ENCODE measurements around the gene NAP1L3. TPM values are rescaled to one million over a fixed set of nuclear protein-coding genes. Genes with fewer than 3 reads are reported as not detected.

Gene NAP1L3
- total and polyA plus RNA-seq, 5 donors from 2014 or later: 1.5 to 4.0 (median 2.4) TPM

DNA sequence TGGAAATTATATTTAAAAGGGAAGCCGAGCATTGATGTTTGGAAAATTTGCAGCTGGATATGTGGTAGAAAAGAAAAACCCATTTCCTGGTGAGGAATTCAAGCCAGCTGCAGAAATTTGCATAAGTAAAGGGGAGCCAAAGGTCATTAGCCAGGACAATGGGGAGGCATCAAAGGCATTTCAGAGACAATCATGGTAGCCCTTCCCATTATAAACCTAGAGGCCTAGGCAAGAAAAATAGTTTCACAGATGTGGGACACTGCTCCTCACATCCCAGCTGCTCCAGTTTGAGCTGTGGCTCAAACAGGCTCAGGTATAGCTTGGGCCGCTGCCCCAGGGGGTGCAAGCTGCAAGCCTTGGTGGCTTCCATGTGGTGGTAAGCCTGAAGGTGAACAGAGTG, 35.8 kb downstream of the NAP1L3 start:
- Histone ChIP-seq H3K36me3 (ENCODE audit: control insufficient read depth, insufficient read depth, low read length) (no peaks in the 10 kb centered on the region), H3K9me3 (ENCODE audit: control insufficient read depth in 2 of 2, low read length in 2 of 2) (no peaks in the 10 kb centered on the region), H3K27me3 (ENCODE audit: control insufficient read depth, insufficient read depth, low read length) (no peaks in the 10 kb centered on the region), H3K4me1 (ENCODE audit: control insufficient read depth, insufficient read depth, low read length, poor library complexity, severe bottlenecking) (no peaks in the 10 kb centered on the region), H3K27ac (ENCODE audit: insufficient read depth, low read length, poor library complexity, severe bottlenecking) (no peak overlapping the region), H3K4me3 (ENCODE audit: low read depth, low read length) (no peak overlapping the region)
- no peaks in the 10 kb centered on the region for H3K27me3 Mint-ChIP-seq
- no peak overlapping the region for H3K27ac Mint-ChIP-seq
- no peaks in the 10 kb centered on the region for H3K4me1 Mint-ChIP-seq
- no peak overlapping the region for H3K4me3 Mint-ChIP-seq
- DNase-seq: no peak
- H3K9me3 Mint-ChIP-seq: peaks cover 0 to 9% (median 0%) of the 10 kb centered on the region in 7 donors
- no peaks in the 10 kb centered on the region for H3K36me3 Mint-ChIP-seq
- no peak for ATAC-seq (ENCODE audit: low read depth in 2 of 2)

Other genes starting within 250 kb of the NAP1L3 start
- not detected for gene FAM133A, start 628 bp upstream of the NAP1L3 start, total RNA-seq
- gene FAM133A, start 628 bp upstream of the NAP1L3 start, polyA plus RNA-seq: not detected